ENCODE measurements around the gene SLITRK3.

DNA sequence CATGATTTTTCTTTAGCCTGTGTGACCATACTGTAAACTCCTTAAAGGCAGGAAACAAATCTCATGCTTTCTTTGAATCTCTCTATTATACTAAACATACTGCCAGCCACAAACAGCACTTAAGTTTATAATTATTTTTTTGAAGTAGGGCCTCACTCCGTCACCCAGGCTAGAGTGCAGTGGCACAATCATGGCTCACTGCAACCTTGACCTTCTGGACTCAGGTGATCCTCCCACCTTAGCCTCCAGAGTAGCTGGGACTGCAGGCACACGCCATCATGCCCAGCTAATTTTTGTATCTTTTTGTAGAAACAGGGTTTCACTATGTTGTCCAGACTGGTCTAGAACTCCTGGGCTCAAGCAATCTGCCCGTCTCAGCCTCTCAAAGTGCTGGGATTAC, 14.5 kb upstream of the SLITRK3 start:
- TF ChIP-seq CTCF (IDR thresholded peaks at IDR 0.05), result no peak
- no peak for TF ChIP-seq POLR2A (IDR thresholded peaks at IDR 0.05)
